HCT116 (cell line): Measurements from ENCODE around the gene SF3A2.

Experiments
- CEBPB ChIP-seq: IDR thresholded peaks from 2 replicates; pipeline ENCODE4 v1.6.1; 2012; ENCODE audit warnings: low read depth
- ELF1 ChIP-seq: IDR thresholded peaks from 2 replicates; pipeline ENCODE4 v1.6.1; 2012; ENCODE audit warnings: low read depth, borderline replicate concordance
- EZH2 ChIP-seq: fragments of 200-600 bp; sonication (generic); IDR thresholded peaks from 2 replicates; pipeline ENCODE4 v1.6.1; 2017; ENCODE audit warnings: antibody characterized with exemption, mixed run types
- MAX ChIP-seq: IDR thresholded peaks from 2 replicates; pipeline ENCODE4 v1.6.1; 2012
- POLR2A ChIP-seq: IDR thresholded peaks from 2 replicates; pipeline ENCODE4 v1.7.0; 2011; ENCODE audit warnings: borderline replicate concordance; ENCODE audit not compliant: insufficient read depth, insufficient read length; ENCODE audit errors: extremely low read depth
- RAD21 ChIP-seq: IDR thresholded peaks from 2 replicates; pipeline ENCODE4 v1.6.1; 2012; ENCODE audit warnings: low read depth, mild to moderate bottlenecking
- REST ChIP-seq: IDR thresholded peaks from 2 replicates; pipeline ENCODE4 v1.6.1; 2012; ENCODE audit warnings: low read depth
- SRF ChIP-seq: IDR thresholded peaks from 2 replicates; pipeline ENCODE4 v1.6.1; 2012; ENCODE audit warnings: low read depth
- YY1 ChIP-seq: IDR thresholded peaks from 2 replicates; pipeline ENCODE4 v1.6.1; 2011; ENCODE audit warnings: low read length, low read depth, moderate library complexity, mild to moderate bottlenecking; ENCODE audit not compliant: insufficient replicate concordance; ENCODE audit errors: extremely low read depth
- TF ChIP-seq, protein P1 (sequence below), 3 experiments: fragments of 200-600 bp in 1 of 3; sonication (generic) in 1 of 3; IDR thresholded peaks in 2 of 3; conservative IDR thresholded peaks in 1 of 3; 2 replicates each; pipeline ENCODE4 v1.5.1; 2012 to 2017; ENCODE audit warnings: low read depth in 2 of 3, low read length in 2 of 3, antibody characterized with exemption in 1 of 3, borderline replicate concordance in 1 of 3, control low read depth in 1 of 3, mild to moderate bottlenecking in 1 of 3, mixed read lengths in 1 of 3, mixed run types in 1 of 3, moderate library complexity in 1 of 3; ENCODE audit not compliant: insufficient read depth in 1 of 3

- TF ChIP-seq POLR2A (no peak), EZH2 (no peak), ELF1 (no peak), RAD21 (no peak), MAX (no peak), SRF (no peak), REST (no peak), YY1 (no peak), CEBPB (no peak)
- TF ChIP-seq, protein P1, sequence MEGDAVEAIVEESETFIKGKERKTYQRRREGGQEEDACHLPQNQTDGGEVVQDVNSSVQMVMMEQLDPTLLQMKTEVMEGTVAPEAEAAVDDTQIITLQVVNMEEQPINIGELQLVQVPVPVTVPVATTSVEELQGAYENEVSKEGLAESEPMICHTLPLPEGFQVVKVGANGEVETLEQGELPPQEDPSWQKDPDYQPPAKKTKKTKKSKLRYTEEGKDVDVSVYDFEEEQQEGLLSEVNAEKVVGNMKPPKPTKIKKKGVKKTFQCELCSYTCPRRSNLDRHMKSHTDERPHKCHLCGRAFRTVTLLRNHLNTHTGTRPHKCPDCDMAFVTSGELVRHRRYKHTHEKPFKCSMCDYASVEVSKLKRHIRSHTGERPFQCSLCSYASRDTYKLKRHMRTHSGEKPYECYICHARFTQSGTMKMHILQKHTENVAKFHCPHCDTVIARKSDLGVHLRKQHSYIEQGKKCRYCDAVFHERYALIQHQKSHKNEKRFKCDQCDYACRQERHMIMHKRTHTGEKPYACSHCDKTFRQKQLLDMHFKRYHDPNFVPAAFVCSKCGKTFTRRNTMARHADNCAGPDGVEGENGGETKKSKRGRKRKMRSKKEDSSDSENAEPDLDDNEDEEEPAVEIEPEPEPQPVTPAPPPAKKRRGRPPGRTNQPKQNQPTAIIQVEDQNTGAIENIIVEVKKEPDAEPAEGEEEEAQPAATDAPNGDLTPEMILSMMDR (IDR thresholded peaks at IDR 0.05 in 2 of 3, conservative IDR thresholded peaks at IDR 0.05 in 1 of 3; ENCODE audit: borderline replicate concordance in 1 of 3, insufficient read depth in 1 of 3, low read depth in 2 of 3, low read length in 2 of 3) = no peak
Observed at GRCh38 chr19:2282062-2282861, 45.6 kb downstream of the SF3A2 start, which contains the start of gene PEAK3.
